Fibroblast of the aortic adventitia (primary cell): ENCODE results near the gene CELF6. TPM values are rescaled to one million over a fixed set of nuclear protein-coding genes. Genes with fewer than 3 reads are reported as not detected.

Experiments
- DNase-seq: peaks from one replicate; pipeline ENCODE4 v3.0.0-alpha.2; 2010; ENCODE audit warnings: low read depth
- H3K4me3 ChIP-seq: 2 replicates; pipeline ENCODE4 v1.5.1; 2011; ENCODE audit warnings: low read depth, mild to moderate bottlenecking, control low read depth, low read length, moderate library complexity
- total RNA-seq: library from RNA; depleted of rRNA; stranded (reverse); fragments of >200 nt; gene quantifications from 2 replicates; pipeline ENCODE4 v1.2.3, GENCODE V29; 2012; ENCODE audit warnings: low replicate concordance
- TF ChIP-seq, protein P1 (sequence below): IDR thresholded peaks from 2 replicates; pipeline ENCODE4 v1.5.1; 2011; ENCODE audit warnings: mild to moderate bottlenecking, low read length, control low read depth, inconsistent platforms; ENCODE audit not compliant: insufficient read depth

The CELF6 gene
- total RNA-seq, 1 donor: 0.18 TPM

DNA sequence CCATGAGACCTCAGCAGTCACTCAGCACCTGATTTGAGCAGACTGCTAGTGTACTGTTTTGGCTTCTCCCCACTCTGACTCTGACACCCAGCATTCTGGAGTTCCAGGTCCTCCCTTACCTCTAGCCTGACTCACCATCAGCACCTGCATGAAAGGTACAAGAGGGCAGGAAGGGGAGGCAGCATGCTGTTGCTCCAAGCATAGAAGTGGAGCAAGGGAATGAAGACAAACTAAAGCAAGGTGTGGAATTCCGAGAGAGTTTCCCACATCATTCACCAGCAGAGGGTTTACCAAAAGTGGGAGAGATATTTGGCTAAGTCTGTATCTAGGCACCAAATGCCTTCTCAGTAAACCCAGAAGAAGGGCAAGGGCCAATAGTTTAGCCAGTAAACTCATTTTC lies 34.5 kb upstream of the CELF6 start:
- TF ChIP-seq, protein P1, sequence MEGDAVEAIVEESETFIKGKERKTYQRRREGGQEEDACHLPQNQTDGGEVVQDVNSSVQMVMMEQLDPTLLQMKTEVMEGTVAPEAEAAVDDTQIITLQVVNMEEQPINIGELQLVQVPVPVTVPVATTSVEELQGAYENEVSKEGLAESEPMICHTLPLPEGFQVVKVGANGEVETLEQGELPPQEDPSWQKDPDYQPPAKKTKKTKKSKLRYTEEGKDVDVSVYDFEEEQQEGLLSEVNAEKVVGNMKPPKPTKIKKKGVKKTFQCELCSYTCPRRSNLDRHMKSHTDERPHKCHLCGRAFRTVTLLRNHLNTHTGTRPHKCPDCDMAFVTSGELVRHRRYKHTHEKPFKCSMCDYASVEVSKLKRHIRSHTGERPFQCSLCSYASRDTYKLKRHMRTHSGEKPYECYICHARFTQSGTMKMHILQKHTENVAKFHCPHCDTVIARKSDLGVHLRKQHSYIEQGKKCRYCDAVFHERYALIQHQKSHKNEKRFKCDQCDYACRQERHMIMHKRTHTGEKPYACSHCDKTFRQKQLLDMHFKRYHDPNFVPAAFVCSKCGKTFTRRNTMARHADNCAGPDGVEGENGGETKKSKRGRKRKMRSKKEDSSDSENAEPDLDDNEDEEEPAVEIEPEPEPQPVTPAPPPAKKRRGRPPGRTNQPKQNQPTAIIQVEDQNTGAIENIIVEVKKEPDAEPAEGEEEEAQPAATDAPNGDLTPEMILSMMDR: no peak
- H3K4me3 ChIP-seq: no peak overlapping the region
- DNase-seq: no peak

GRCh38 chr15:72353266-72353665 lies 33.3 kb upstream of the CELF6 start:
- TF ChIP-seq, protein P1: no peak

GRCh38 chr15:72345806-72346205 lies 25.8 kb upstream of the CELF6 start:
- TF ChIP-seq, protein P1: no peak
- no peak overlapping the region for H3K4me3 ChIP-seq
- DNase-seq: no peak

More at GRCh38 chr15:72353266-72353665, 33.3 kb upstream of the CELF6 start:
- no peak overlapping the region for H3K4me3 ChIP-seq
- DNase-seq: no peak

- TF ChIP-seq, protein P1: no peak
- no peak overlapping the region for H3K4me3 ChIP-seq
- no peak for DNase-seq
Observed at GRCh38 chr15:72345280-72345679, 25.3 kb upstream of the CELF6 start.

DNA sequence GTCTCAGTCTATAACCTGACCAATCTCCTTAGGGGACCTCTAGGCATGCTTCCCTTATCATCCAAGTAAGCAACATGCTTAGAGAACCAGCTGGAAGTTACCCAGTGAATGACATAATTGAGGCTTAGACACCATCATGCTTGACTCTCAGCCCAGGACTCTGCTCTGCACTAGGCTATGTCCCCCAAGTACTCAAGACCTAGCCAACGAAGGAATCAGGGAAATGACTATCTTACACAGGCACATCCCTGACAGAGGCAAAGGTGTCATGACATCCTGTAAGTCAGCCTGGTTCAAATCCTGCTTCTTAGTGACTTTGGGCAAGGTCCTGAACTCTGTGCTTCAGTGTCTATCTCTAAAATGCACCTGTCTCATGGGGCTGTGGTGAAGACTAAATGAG lies 24.6 kb upstream of the CELF6 start:
- no peak overlapping the region for H3K4me3 ChIP-seq
- DNase-seq: no peak
- TF ChIP-seq, protein P1: no peak

DNA sequence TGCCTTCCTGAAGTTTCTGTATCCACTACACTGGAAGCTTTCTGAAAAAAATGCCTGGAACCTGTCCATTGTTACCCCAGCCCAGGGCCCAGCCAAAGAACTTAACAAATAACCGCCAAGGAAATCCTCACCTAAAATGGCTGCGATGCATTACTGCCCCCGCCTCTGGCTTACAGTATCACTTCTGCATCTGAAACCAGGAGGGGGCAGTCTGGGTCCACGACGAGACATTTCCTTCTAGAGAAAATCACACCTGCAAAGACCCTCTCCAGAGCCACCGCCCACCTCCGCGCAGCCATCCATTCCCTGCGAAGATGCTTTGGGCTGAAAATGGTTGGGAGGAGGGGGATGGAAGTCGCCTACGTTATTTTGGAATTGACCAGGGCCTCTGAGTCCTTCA lies 22.4 kb upstream of the CELF6 start:
- H3K4me3 ChIP-seq: no peak overlapping the region
- TF ChIP-seq, protein P1: peak; percentile 24
- DNase-seq: no peak

DNA sequence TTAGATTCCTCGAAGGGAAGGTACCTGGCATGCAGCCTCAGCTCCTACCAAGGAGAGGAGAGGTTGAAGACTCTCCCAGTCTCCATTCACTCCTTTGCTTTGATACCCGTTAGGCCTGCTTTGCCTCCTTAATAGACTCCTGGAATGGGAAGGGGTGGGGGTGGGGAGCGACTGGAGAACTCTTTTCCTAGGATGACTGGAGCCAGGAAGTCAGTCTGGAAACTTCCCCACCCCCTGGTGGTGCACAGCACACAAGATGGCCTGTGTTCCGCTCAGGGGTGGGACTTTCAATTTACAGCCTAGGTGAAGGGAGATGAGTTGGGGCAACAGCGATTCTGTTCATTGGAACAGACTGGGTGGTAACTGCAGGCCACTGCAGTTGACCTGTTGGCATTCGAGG lies 21.4 kb upstream of the CELF6 start:
- no peak for DNase-seq
- TF ChIP-seq, protein P1: no peak
- no peak overlapping the region for H3K4me3 ChIP-seq
